ENCODE measurements around the gene F12. TPM values are rescaled to one million over a fixed set of nuclear protein-coding genes. Genes with fewer than 3 reads are reported as not detected.

Gene F12
- total RNA-seq, 1 experiment from 2014 or later: 30.0 TPM

DNA sequence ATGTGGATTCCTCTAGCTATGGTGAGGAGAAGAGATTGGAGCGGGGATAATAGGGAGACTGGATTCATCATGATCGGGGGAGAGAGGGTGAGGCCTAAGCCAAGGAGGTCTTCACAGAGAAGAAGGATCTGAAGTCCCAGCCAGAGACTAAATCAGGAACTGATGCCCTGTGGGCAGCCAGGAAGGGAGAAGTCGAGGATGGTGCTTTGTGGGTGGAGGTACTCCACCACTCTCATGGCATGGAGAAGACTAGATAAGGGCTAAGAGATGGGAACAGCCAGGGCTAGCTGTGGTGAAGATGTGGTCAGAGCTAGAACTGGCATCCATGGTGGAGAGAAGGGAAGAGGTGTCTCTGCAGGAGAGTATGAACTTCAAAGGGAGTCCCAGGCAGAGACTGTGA is 54.7 kb downstream of the F12 start:
- H2AFZ ChIP-seq (ENCODE audit: low read depth, low read length, poor library complexity, severe bottlenecking): no peak overlapping the region
- no peaks in the 10 kb centered on the region for H3K9me2 ChIP-seq (ENCODE audit: insufficient read depth)
- TF ChIP-seq TCF7L2 (IDR thresholded peaks at IDR 0.05; ENCODE audit: borderline replicate concordance, extremely low read depth, insufficient read depth, insufficient read length): no peak
- TF ChIP-seq FOSL1 (IDR thresholded peaks at IDR 0.05; ENCODE audit: low read depth): no peak
- TF ChIP-seq YY1 (IDR thresholded peaks at IDR 0.05; ENCODE audit: extremely low read depth, insufficient replicate concordance, low read depth, low read length): no peak
- TF ChIP-seq, protein P1, sequence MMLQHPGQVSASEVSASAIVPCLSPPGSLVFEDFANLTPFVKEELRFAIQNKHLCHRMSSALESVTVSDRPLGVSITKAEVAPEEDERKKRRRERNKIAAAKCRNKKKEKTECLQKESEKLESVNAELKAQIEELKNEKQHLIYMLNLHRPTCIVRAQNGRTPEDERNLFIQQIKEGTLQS (IDR thresholded peaks at IDR 0.05): no peak
- TF ChIP-seq RAD21 (IDR thresholded peaks at IDR 0.05; ENCODE audit: low read depth): no peak
- TF ChIP-seq ZNF274 (IDR thresholded peaks at IDR 0.05; ENCODE audit: low read depth, low read length): no peak
- TF ChIP-seq CEBPB (IDR thresholded peaks at IDR 0.05; ENCODE audit: low read depth): no peak
- TF ChIP-seq POLR2A (IDR thresholded peaks at IDR 0.05; ENCODE audit: borderline replicate concordance, extremely low read depth, insufficient read depth, insufficient read length): no peak
- TF ChIP-seq, protein P2, sequence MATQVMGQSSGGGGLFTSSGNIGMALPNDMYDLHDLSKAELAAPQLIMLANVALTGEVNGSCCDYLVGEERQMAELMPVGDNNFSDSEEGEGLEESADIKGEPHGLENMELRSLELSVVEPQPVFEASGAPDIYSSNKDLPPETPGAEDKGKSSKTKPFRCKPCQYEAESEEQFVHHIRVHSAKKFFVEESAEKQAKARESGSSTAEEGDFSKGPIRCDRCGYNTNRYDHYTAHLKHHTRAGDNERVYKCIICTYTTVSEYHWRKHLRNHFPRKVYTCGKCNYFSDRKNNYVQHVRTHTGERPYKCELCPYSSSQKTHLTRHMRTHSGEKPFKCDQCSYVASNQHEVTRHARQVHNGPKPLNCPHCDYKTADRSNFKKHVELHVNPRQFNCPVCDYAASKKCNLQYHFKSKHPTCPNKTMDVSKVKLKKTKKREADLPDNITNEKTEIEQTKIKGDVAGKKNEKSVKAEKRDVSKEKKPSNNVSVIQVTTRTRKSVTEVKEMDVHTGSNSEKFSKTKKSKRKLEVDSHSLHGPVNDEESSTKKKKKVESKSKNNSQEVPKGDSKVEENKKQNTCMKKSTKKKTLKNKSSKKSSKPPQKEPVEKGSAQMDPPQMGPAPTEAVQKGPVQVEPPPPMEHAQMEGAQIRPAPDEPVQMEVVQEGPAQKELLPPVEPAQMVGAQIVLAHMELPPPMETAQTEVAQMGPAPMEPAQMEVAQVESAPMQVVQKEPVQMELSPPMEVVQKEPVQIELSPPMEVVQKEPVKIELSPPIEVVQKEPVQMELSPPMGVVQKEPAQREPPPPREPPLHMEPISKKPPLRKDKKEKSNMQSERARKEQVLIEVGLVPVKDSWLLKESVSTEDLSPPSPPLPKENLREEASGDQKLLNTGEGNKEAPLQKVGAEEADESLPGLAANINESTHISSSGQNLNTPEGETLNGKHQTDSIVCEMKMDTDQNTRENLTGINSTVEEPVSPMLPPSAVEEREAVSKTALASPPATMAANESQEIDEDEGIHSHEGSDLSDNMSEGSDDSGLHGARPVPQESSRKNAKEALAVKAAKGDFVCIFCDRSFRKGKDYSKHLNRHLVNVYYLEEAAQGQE (IDR thresholded peaks at IDR 0.05; ENCODE audit: low read depth): no peak
- TF ChIP-seq CBX3 (IDR thresholded peaks at IDR 0.05; ENCODE audit: low read depth): no peak
- no peak for TF ChIP-seq SRF (IDR thresholded peaks at IDR 0.05; ENCODE audit: low read depth)
- TF ChIP-seq JUND (IDR thresholded peaks at IDR 0.05): no peak
- TF ChIP-seq, protein P3, sequence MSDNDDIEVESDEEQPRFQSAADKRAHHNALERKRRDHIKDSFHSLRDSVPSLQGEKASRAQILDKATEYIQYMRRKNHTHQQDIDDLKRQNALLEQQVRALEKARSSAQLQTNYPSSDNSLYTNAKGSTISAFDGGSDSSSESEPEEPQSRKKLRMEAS (IDR thresholded peaks at IDR 0.05): no peak
- TF ChIP-seq, protein P4, sequence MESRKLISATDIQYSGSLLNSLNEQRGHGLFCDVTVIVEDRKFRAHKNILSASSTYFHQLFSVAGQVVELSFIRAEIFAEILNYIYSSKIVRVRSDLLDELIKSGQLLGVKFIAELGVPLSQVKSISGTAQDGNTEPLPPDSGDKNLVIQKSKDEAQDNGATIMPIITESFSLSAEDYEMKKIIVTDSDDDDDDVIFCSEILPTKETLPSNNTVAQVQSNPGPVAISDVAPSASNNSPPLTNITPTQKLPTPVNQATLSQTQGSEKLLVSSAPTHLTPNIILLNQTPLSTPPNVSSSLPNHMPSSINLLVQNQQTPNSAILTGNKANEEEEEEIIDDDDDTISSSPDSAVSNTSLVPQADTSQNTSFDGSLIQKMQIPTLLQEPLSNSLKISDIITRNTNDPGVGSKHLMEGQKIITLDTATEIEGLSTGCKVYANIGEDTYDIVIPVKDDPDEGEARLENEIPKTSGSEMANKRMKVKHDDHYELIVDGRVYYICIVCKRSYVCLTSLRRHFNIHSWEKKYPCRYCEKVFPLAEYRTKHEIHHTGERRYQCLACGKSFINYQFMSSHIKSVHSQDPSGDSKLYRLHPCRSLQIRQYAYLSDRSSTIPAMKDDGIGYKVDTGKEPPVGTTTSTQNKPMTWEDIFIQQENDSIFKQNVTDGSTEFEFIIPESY (IDR thresholded peaks at IDR 0.05; ENCODE audit: extremely low read depth, insufficient replicate concordance, low read length): no peak
- TF ChIP-seq POLR2AphosphoS5 (IDR thresholded peaks at IDR 0.05; ENCODE audit: low read depth, low read length): no peak
- TF ChIP-seq SIN3A (IDR thresholded peaks at IDR 0.05; ENCODE audit: low read depth): no peak
- no peak for TF ChIP-seq ELF1 (IDR thresholded peaks at IDR 0.05; ENCODE audit: borderline replicate concordance, low read depth)
- TF ChIP-seq EGR1 (IDR thresholded peaks at IDR 0.05; ENCODE audit: low read depth): no peak
- H3K36me3 ChIP-seq (ENCODE audit: control insufficient read depth in 1 of 2, insufficient read depth in 2 of 2, low read length in 2 of 2): peaks cover 0 to 4% of the 10 kb centered on the region in 2 experiments; a peak in 1 of 4 replicates
- H3K9me3 ChIP-seq (ENCODE audit: control insufficient read depth in 1 of 2, insufficient read depth in 1 of 2, low read depth in 1 of 2, low read length in 2 of 2): peaks cover 0 to 4% of the 10 kb centered on the region in 2 experiments; a peak in 1 of 4 replicates
- peaks cover 13 to 22% of the 10 kb centered on the region in 2 experiments for H3K4me1 ChIP-seq (ENCODE audit: control insufficient read depth in 1 of 2, insufficient read depth in 2 of 2, low read length in 2 of 2)
- DNase-seq (ENCODE audit: low read depth, low spot score) (no peak), ATAC-seq (no peak)
- no peak overlapping the region for H3K9ac ChIP-seq (ENCODE audit: low read length)
- intact Hi-C loops (cut with micrococcal nuclease): no loop called here
- H3K27ac ChIP-seq (ENCODE audit: low read depth, low read length): no peak overlapping the region
- POLR2A ChIA-PET: no interaction called here
- H3K4me2 ChIP-seq (ENCODE audit: low read length): no peak overlapping the region
- RAD21 ChIA-PET (ENCODE audit: low non-redundant PET in 1 of 2, low total read pairs in 2 of 2, uncharacterized antibody in 2 of 2, unreplicated experiment in 2 of 2): no interaction called here
- no peaks in the 10 kb centered on the region for H4K20me1 ChIP-seq (ENCODE audit: insufficient read depth)
- CTCF ChIA-PET: interaction anchor here (3.2 kb wide), 1 partner anchor 15 kb away, joined by 15 read pairs; no protein-coding TSS in a partner anchor
- BruUV-seq (replicated peaks): no TSS peak
- no peak overlapping the region for H3K4me3 ChIP-seq (replicated peaks in 1 of 2; ENCODE audit: low read depth in 1 of 2, low read length in 2 of 2)
- H3K79me2 ChIP-seq (ENCODE audit: insufficient read depth, low read length): peaks cover 17% of the 10 kb centered on the region
- H3K27me3 ChIP-seq (ENCODE audit: insufficient read depth, low read length): no peaks in the 10 kb centered on the region
